GM23338 (cell line): ENCODE measurements around the gene CORO7.
A peak's percentile ranks its signal among the peaks of the same experiment; 100 is the strongest.

Source experiments
- CREB1 ChIP-seq: fragments of 250-450 bp; sonication (Bioruptor Pico); IDR thresholded peaks from 2 replicates; pipeline ENCODE4 v1.5.0; 2020; ENCODE audit warnings: low read depth, mild to moderate bottlenecking, moderate library complexity
- EZH2 ChIP-seq: fragments of 200-600 bp; sonication (generic); IDR thresholded peaks from one replicate; pipeline ENCODE4 v1.8.0; 2017; ENCODE audit warnings: antibody characterized with exemption, mild to moderate bottlenecking, low read depth; ENCODE audit not compliant: unreplicated experiment
- EZH2phosphoT487 ChIP-seq: fragments of 200-600 bp; sonication (generic); IDR thresholded peaks from one replicate; pipeline ENCODE4 v1.8.1; 2018; ENCODE audit warnings: antibody characterized with exemption; ENCODE audit not compliant: unreplicated experiment
- JUNB ChIP-seq: IDR thresholded peaks from one replicate; pipeline ENCODE4 v1.6.1; 2016; ENCODE audit warnings: antibody characterized with exemption; ENCODE audit not compliant: unreplicated experiment
- POLR2AphosphoS5 ChIP-seq: IDR thresholded peaks from 2 replicates; pipeline ENCODE4 v1.6.1; 2016; ENCODE audit warnings: antibody characterized with exemption, low read depth
- REST ChIP-seq: IDR thresholded peaks from one replicate; pipeline ENCODE4 v1.6.1; 2018; ENCODE audit warnings: antibody characterized with exemption; ENCODE audit not compliant: unreplicated experiment
- STAT1 ChIP-seq: IDR thresholded peaks from one replicate; pipeline ENCODE4 v1.6.1; 2016; ENCODE audit warnings: antibody characterized with exemption; ENCODE audit not compliant: unreplicated experiment
- ZNF331 ChIP-seq: fragments of 250-450 bp; sonication (Bioruptor Pico); IDR thresholded peaks from 2 replicates; pipeline ENCODE4 v1.5.0; 2020; ENCODE audit warnings: low read depth, mild to moderate bottlenecking, moderate library complexity
- ZNF462 ChIP-seq: fragments of 250-450 bp; sonication (Bioruptor Pico); IDR thresholded peaks from 2 replicates; pipeline ENCODE4 v1.5.0; 2020; ENCODE audit warnings: mild to moderate bottlenecking, moderate library complexity
- TF ChIP-seq, protein P1 (sequence below), 2 experiments: fragments of 200-600 bp in 1 of 2; sonication (generic) in 1 of 2; conservative IDR thresholded peaks; 2 replicates each; pipeline versions ENCODE4 v1.5.1 to v1.6.1; 2016 to 2017; ENCODE audit warnings: antibody characterized with exemption in 2 of 2, low read depth in 2 of 2, mild to moderate bottlenecking in 2 of 2, moderate library complexity in 1 of 2
- TF ChIP-seq, protein P2 (sequence below): IDR thresholded peaks from 2 replicates; pipeline ENCODE4 v1.6.1; 2016; ENCODE audit warnings: antibody characterized with exemption

DNA sequence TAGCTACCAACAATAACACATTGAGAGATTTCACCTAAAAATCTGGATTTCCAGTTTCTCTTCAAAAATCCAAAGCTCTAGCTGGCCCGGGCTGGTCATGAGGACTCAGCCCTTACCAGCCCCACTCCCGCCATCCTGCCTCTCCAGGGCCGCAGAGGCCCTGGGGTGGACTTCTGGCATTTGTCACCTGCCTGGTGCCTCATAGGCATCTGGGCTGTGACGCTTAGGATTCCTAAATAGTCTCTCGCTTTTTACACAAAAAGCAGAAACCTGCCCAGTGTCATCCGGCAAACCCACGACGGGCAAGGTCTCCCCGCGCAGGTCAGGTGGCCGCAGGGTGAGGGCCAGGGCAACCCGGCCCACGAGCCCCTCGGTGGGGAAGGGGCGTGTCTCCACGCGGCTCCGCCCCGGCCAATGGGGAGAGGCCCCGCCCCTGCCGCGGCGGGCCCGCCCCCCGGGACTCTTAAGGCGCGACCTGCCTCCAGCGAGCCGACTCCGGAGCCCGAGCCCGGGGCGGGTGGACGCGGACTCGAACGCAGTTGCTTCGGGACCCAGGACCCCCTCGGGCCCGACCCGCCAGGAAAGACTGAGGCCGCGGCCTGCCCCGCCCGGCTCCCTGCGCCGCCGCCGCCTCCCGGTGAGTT is 44.9 kb downstream of the CORO7 start, which contains the start of gene VASN:
- TF ChIP-seq, protein P1, sequence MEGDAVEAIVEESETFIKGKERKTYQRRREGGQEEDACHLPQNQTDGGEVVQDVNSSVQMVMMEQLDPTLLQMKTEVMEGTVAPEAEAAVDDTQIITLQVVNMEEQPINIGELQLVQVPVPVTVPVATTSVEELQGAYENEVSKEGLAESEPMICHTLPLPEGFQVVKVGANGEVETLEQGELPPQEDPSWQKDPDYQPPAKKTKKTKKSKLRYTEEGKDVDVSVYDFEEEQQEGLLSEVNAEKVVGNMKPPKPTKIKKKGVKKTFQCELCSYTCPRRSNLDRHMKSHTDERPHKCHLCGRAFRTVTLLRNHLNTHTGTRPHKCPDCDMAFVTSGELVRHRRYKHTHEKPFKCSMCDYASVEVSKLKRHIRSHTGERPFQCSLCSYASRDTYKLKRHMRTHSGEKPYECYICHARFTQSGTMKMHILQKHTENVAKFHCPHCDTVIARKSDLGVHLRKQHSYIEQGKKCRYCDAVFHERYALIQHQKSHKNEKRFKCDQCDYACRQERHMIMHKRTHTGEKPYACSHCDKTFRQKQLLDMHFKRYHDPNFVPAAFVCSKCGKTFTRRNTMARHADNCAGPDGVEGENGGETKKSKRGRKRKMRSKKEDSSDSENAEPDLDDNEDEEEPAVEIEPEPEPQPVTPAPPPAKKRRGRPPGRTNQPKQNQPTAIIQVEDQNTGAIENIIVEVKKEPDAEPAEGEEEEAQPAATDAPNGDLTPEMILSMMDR (conservative IDR thresholded peaks at IDR 0.05; ENCODE audit: low read depth in 2 of 2): no peak
- TF ChIP-seq EZH2phosphoT487: no peak
- TF ChIP-seq STAT1: no peak
- TF ChIP-seq EZH2: no peak
- TF ChIP-seq POLR2AphosphoS5: peak; percentile 94
- TF ChIP-seq CREB1 (CRISPR knock-in tag): 0 out of 2 replicates have a peak, but pooled peaks have one; percentile 1
- no peak for TF ChIP-seq JUNB
- TF ChIP-seq REST: peak; percentile 13
- no peak for TF ChIP-seq ZNF331 (CRISPR knock-in tag)
- TF ChIP-seq, protein P2, sequence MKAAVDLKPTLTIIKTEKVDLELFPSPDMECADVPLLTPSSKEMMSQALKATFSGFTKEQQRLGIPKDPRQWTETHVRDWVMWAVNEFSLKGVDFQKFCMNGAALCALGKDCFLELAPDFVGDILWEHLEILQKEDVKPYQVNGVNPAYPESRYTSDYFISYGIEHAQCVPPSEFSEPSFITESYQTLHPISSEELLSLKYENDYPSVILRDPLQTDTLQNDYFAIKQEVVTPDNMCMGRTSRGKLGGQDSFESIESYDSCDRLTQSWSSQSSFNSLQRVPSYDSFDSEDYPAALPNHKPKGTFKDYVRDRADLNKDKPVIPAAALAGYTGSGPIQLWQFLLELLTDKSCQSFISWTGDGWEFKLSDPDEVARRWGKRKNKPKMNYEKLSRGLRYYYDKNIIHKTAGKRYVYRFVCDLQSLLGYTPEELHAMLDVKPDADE: no peak
- TF ChIP-seq ZNF462 (CRISPR knock-in tag): no peak
